Measurements from ENCODE around the gene GNAQ.

Gene GNAQ

GRCh38 chr9:78031893-78032729 is 500 bp upstream of the GNAQ start:
- DNase-seq = no peak

GRCh38 chr9:78030553-78031443 is 813 bp downstream of the GNAQ start:
- DNase-seq = peak; percentile 35

- DNase-seq = no peak
Observed at GRCh38 chr9:78030296-78030552, 1.4 kb downstream of the GNAQ start.

- no peak for DNase-seq
Observed at GRCh38 chr9:78029551-78030295, 1.9 kb downstream of the GNAQ start.

GRCh38 chr9:78028926-78029325 is 2.7 kb downstream of the GNAQ start:
- DNase-seq = no peak

GRCh38 chr9:78026947-78027346 is 4.7 kb downstream of the GNAQ start:
- no peak for DNase-seq

- no peak for DNase-seq
Observed at GRCh38 chr9:78026416-78026815, 5.2 kb downstream of the GNAQ start.

GRCh38 chr9:78025186-78025585 is 6.4 kb downstream of the GNAQ start:
- DNase-seq = no peak

- DNase-seq = no peak
Observed at GRCh38 chr9:78023003-78023741, 8.4 kb downstream of the GNAQ start.

GRCh38 chr9:78021697-78022096 is 9.9 kb downstream of the GNAQ start:
- no peak for DNase-seq

- no peak for DNase-seq
Observed at GRCh38 chr9:78017190-78017693, 14.4 kb downstream of the GNAQ start.

- DNase-seq = no peak
Observed at GRCh38 chr9:78015241-78015640, 16.4 kb downstream of the GNAQ start.

- DNase-seq = no peak
Observed at GRCh38 chr9:78014776-78015175, 16.8 kb downstream of the GNAQ start.

- DNase-seq = no peak
Observed at GRCh38 chr9:78013934-78014333, 17.7 kb downstream of the GNAQ start.

- no peak for DNase-seq
Observed at GRCh38 chr9:78011049-78011448, 20.6 kb downstream of the GNAQ start.

GRCh38 chr9:78010445-78010844 is 21.2 kb downstream of the GNAQ start:
- DNase-seq = no peak

GRCh38 chr9:78009186-78009585 is 22.4 kb downstream of the GNAQ start:
- no peak for DNase-seq

- DNase-seq = no peak
Observed at GRCh38 chr9:78006734-78007133, 24.9 kb downstream of the GNAQ start.

GRCh38 chr9:78005231-78006002 is 26.2 kb downstream of the GNAQ start:
- no peak for DNase-seq

- DNase-seq = no peak
Observed at GRCh38 chr9:78004478-78005229, 27.0 kb downstream of the GNAQ start.

GRCh38 chr9:78003730-78004129 is 27.9 kb downstream of the GNAQ start:
- DNase-seq = no peak
